IPS-NIHi11 (cell line): ENCODE data around the gene TUBA8.
"Not testable (repeated sequence)": the region's sequence is repeated elsewhere in the genome, so short reads cannot be mapped to it uniquely, and the experiment has no call there.

Source experiments
- DNase-seq: peaks from one replicate; pipeline ENCODE4 v3.0.0; 2012; ENCODE audit warnings: mixed read lengths, low spot score

TUBA8 gene

GRCh38 chr22:18077639-18078328, 32.8 kb upstream of the TUBA8 start, which contains the start of gene PEX26:
Gene PEX26, plus strand, starts transcription at chr22:18077990. Its CDS starts 387 bp downstream, at chr22:18078377.
- DNase-seq = peak; percentile 98

GRCh38 chr22:18078329-18079041, 32.1 kb upstream of the TUBA8 start:
- peak; percentile 52 for DNase-seq

GRCh38 chr22:18079706-18080233, 30.8 kb upstream of the TUBA8 start:
- DNase-seq = no peak

DNA sequence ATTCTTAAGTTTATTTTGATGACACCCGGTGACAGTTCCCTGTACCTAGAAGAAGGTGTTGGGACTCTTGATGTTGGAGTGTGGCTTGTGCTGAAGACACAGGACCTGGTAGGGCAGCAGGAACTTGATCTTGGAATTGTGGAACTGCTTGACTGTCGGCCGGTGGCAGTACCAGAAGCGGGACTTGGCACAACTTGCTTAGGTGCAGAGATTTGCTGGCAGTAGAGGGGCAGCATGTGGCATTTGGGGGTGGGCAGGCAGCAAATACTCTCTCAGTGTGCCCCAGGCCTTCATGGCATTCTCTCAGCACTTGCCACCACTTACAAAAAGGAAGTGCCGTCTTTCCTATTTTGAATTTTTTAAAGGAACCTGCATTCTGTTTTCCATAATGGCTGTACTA, 29.2 kb upstream of the TUBA8 start:
- DNase-seq = no peak

DNA sequence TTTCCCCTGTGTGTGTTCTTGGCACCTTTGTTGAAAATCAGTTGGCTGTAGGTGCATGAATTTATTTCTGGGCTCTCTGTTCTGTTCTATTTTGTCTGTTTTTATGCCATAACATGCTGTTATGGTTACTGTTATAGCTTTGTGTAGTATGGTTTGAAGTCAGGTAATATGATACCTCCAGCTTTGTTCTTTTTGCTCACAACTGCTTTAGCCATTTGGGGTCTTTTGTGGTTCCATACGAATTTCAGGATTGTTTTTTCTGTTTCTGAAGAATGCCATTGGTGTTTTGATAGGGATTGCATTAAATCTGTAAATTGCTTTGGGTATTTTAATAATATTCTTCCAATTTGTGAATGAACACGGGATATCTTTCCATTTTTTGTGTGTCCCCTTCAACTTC, 28.1 kb upstream of the TUBA8 start:
- no peak for DNase-seq

DNA sequence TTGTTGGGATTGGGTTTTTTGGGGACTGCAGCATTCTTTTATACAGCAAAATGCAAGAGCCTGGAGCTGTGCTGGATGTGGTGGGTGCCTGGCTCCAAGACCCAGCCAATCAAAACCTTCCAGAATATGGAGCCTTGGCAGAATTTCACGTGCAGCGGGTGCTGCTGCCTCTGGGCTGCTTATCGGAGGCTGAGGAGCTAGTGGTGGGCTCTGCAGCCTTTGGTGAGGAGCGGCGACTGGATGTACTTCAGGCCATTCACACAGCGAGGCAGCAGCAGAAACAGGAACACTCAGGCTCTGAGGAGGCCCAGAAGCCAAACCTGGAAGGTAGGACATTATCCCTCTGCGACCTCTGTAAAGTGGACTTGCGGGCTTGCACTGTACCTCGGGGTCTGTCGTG, 27.2 kb upstream of the TUBA8 start:
- no peak for DNase-seq

DNA sequence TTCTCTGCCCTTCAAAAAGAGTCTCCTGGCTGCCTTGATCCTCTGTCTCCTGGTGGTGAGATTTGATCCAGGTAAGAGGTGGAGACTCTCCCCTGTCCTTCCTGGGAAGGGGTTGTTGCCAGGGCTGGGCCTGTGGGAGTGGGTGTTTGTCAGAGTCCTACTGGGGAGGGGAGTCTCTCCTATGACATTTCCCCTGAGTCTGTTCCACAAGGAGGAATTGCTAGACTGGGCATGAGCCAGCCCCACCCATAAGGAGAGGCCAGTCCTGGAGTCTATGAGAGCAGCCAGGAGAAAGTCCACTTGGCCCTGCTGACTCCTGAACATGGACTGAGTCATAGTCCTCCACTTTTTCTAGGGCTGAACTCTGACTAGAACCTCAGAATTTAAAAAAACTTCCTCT, 25.4 kb upstream of the TUBA8 start:
- DNase-seq = no peak

GRCh38 chr22:18087350-18087855, 23.2 kb upstream of the TUBA8 start:
- DNase-seq = no peak

GRCh38 chr22:18088825-18089568, 21.6 kb upstream of the TUBA8 start:
- DNase-seq = no peak

DNA sequence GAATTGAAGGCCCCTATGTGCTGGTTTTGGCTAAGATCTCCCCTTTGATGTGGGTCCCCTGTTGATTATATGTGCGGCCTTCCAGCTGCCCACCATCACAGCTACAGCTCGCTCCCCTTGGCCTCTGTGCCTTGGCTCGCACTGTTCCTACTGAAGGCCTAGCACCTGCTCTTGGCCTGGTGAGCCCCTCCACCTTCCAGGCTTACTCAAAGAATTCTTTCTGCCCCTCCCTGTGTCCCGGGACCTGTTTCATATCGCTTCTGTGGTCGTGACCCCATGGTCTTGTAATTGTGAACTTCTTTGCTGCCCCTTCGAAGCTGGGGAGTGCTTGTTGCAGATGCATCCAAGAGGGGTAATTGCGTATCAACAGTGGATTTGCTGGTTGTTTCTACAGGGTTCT, 20.3 kb upstream of the TUBA8 start:
- no peak for DNase-seq

- DNase-seq = no peak
These were observed 19.1 kb upstream of the TUBA8 start for GRCh38 chr22:18091478-18091877.

DNA sequence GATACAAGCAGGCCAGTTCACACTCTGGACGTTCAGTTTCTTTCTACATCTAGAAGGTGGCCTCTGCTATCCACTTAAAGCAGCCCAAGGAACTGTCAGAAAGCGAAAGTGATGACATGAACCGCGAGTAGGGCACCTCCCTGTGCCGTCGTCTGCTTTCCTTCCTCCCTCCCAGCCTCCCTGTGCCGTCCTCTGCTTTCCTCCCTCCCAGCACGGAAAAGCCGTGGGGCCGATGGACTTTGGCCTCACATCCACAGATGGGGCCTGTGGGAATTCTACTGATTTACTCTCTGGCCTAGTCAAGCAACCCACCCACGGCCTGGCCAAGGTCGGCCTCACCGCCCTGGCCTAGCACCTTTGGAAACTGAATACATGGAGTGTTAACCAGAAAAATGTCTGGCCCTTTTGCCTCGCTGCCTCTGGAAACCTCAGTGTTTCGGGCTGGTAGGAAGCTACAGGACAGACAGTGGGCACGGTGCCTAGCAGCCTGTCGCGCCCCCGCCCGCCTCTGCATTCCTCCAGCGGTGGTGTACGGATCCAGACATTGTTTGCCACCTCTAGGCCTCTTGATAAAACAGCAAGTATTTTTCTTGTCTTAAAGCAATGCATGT, 18.6 kb upstream of the TUBA8 start:
- no peak for DNase-seq

GRCh38 chr22:18093661-18094060, 16.9 kb upstream of the TUBA8 start:
- DNase-seq = no peak

- no peak for DNase-seq
These were observed 15.4 kb upstream of the TUBA8 start for GRCh38 chr22:18095101-18095805.

DNA sequence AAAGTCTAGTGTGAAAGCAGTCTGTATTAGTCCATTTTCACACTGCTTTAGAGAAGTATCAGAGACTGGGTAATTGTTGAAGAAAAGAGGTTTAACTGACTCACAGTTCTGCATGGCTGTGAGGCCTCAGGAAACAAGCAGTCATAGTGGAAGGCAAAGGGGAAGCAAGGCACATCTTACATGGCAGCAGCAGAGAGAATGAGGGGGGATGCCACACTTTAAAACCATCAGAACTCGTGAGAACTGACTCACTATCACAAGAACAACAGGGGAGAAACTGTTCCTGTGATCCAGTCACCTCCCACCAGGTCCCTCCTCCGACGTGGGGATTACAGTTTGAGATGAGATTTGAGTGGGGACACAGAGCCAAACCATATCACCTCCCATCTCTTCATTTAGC, 13.8 kb upstream of the TUBA8 start:
- DNase-seq = no peak

DNA sequence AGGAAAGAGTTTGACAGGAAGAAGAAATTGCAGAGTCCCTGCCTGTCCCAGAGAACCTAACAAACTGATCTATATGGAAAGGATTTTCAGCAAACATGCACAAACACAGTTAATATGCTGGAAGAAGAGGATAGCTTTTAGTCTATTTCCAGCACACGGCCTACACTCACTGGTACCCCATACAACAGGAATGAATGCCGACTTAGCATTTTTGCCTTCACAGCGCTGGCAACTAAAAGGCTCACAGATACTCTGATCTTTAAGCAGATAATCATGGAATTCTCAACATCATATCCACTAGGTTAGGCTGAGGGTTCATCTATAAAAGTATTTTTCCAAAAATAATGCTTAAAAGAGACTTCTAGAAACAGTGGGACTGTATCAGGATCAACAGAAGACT, 9.8 kb upstream of the TUBA8 start:
- DNase-seq = no peak

DNA sequence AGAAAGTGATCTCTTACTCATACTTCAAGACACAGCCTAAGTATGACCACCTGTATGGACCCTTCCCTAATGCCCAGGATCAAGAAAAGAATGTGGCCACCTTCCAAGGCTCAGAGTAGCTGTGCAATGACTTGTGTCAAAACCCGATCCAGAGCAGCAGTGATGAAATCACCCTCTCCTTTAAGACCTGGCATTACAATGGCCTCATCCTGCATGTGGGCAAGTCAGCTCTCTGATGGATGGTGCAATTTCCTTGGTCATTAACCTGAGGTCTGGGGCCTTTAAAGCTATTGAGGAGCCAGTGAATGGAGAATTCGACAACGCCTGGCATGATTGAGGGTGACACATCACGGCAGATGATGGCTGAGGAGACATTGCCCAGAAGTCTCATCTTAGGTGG, 9.1 kb upstream of the TUBA8 start:
- no peak for DNase-seq

- no peak for DNase-seq
These were observed 6.9 kb upstream of the TUBA8 start for GRCh38 chr22:18103527-18104269.

- DNase-seq = no peak
These were observed 6.0 kb upstream of the TUBA8 start for GRCh38 chr22:18104566-18104965.

GRCh38 chr22:18105981-18106380, 4.6 kb upstream of the TUBA8 start:
- not testable (repeated sequence) for DNase-seq
